Activated CD8-positive, alpha-beta memory T cell treated with anti-CD3 and anti-CD28 coated beads for 4 hours (primary cell): ENCODE data around the gene SLC33A1.

Experiments
- DNase-seq, 2 donors: peaks; one replicate each; pipeline ENCODE4 v3.0.0-alpha.2; 2020; ENCODE audit warnings: low read depth in 2 of 2

SLC33A1 gene

GRCh38 chr3:155790272-155790925, 63.8 kb downstream of the SLC33A1 start:
- no peak for DNase-seq

- DNase-seq = no peak
Measured at GRCh38 chr3:155785662-155786295, 68.4 kb downstream of the SLC33A1 start.

GRCh38 chr3:155782390-155782953, 71.8 kb downstream of the SLC33A1 start:
- no peak for DNase-seq

GRCh38 chr3:155780291-155780690, 73.9 kb downstream of the SLC33A1 start:
- no peak for DNase-seq

- DNase-seq = no peak
Measured at GRCh38 chr3:155778462-155778861, 75.8 kb downstream of the SLC33A1 start.

GRCh38 chr3:155772801-155773200, 81.4 kb downstream of the SLC33A1 start:
- DNase-seq = no peak

- no peak for DNase-seq
Measured at GRCh38 chr3:155771126-155771525, 83.1 kb downstream of the SLC33A1 start.
